SKM-1 treated with dmso at 0.1 percent for 144 hours (cell line): ENCODE results near the gene CHST7.
"Not testable (repeated sequence)": the region's sequence is repeated elsewhere in the genome, so short reads cannot be mapped to it uniquely, and the experiment has no call there.

Experiments
- DNase-seq: peaks from one replicate; lab custom pipeline; 2025; ENCODE audit not compliant: unreplicated experiment; lab: John Stamatoyannopoulos, UW

CHST7 gene

GRCh38 chrX:46573331-46573891 is at the start of gene CHST7:
CHST7 (plus strand) TSS chrX:46573765; CDS start chrX:46573932, 167 bp downstream.
- DNase-seq = peak; percentile 15

- not testable (repeated sequence) for DNase-seq
These were observed 44.9 kb upstream of the CHST7 start for GRCh38 chrX:46528640-46529039.

GRCh38 chrX:46529740-46530403 is 43.7 kb upstream of the CHST7 start:
- DNase-seq = not testable (repeated sequence)

- not testable (repeated sequence) for DNase-seq
These were observed 43.1 kb upstream of the CHST7 start for GRCh38 chrX:46530404-46530908.

DNA sequence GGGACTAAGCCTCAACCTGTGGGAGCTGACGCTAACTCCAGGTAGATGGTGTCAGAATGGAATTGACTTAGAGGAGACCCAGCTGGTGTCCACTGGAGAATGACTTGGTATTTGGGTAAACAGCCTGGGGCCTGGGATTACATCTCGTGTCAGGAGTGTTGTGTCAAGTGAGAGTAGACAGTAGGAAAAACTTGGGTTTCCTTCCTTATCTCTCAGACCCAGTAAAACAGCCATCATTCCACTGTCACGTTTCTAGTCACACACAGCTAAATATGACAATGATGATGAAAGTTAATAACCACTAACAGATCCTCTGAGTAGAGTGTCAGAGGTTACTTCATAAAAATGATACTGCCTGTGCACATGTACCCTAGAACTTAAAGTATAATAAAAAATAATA is 42.1 kb upstream of the CHST7 start:
- DNase-seq = no peak

GRCh38 chrX:46543441-46543840 is 30.1 kb upstream of the CHST7 start:
- no peak for DNase-seq

GRCh38 chrX:46544527-46544926 is 29.0 kb upstream of the CHST7 start:
- not testable (repeated sequence) for DNase-seq

- peak; percentile 75 for DNase-seq
These were observed 28.2 kb upstream of the CHST7 start, which contains the start of gene ZNF674 for GRCh38 chrX:46545111-46546005. ZNF674 (minus strand) TSS chrX:46545421; CDS start chrX:46542087, 3,334 bp downstream.

- DNase-seq = no peak
These were observed 25.7 kb upstream of the CHST7 start for GRCh38 chrX:46547857-46548256.

GRCh38 chrX:46549914-46550313 is 23.7 kb upstream of the CHST7 start:
- no peak for DNase-seq

GRCh38 chrX:46551494-46552128 is 22.0 kb upstream of the CHST7 start:
- DNase-seq = no peak

GRCh38 chrX:46553935-46554334 is 19.6 kb upstream of the CHST7 start:
- no peak for DNase-seq

DNA sequence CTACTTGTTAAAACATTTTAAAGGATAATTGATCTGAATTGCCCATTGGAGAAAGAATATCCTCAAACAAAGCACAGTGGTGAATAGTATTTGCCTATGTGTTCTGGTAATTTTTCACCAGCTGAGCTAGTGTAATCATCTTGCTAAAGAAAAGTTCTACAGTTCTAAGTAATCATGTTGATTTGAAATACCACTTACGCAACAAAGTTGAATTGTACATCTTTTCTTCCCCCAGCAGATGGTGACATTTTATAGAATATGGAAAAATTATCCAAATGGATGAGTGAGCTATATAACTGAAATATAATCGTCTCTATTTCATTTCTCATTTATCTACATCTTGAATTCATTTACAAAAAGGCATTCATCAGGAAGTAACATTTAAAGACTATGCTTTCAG is 18.6 kb upstream of the CHST7 start:
- DNase-seq = no peak

DNA sequence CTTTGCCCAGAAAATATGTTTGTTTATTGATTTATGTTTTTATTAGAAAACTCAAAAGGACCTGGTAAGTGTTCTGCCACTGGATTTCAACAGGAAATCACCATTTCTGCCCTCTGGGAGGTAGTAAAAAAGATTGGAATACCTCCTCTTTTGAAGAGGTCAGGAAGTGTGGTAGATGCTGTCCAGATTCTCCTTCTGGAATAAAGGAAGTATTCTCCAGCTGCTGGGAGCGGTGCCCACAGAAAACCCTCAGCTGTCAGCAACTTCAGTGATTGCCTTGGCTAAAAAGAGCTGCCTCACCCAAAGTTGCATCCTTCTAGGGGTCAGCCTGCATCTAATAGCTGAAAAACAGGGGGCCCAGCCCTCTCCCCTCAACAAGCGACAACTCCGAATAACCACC is 14.5 kb upstream of the CHST7 start:
- no peak for DNase-seq

DNA sequence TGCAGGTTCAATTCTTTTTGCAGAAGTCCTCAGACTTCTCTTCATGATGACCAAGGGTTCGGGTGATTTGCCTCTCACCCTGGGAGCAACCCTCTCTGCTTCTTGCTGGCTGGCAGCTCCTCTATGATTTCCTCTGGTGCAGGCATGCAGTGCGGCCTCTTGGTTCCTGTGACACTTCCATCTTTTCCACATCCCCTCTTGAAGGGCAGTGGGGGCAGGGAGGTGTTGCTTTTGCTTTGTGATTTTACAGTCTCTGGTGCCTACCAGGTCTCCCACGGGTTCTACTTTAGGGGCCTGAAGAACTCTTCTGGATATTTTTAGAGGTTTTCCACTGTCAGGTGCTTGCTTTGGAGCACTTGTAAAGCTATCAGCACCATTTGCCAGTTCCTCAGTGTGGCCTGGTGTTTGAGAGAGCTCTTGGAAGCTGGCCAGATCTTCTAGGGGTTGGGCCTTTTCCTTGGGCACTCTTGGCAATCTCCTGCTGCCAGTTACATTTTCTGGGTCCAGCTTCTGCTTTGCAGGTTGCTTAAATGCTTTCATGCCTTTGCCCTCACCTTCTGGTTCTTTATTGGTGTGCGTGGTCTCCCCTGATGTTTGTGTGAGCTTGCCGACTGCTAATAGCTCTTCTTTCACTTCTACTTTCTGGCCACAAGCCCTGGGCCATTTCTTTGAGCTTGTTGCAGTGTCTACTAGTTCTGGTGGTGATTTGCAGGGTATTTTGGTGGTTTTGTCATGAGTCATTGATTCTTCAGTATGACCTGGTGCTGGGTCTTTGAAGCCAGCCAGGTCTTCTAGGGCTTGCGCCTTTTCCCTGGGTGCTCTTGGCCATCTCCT is 11.5 kb upstream of the CHST7 start:
- peak; percentile 30 for DNase-seq

DNA sequence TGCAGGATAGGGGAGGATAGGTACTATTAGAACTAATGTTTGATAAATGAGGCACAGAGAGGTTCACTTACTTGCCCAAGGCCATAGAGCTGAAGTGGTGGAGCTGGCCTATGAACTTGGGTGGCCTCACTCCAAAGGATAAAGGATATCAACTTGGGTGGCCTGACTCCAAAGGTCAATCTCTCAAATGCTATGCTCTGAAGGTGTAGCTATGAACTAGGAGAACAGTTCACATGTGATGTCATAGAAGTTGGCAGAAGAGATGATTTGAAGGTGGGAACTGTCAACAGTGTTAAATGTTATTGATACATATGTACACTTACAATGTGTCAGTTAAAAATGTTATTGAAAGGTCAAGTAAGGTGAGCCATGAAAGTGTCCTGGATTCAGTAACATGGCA is 6.2 kb upstream of the CHST7 start:
- DNase-seq = no peak

DNA sequence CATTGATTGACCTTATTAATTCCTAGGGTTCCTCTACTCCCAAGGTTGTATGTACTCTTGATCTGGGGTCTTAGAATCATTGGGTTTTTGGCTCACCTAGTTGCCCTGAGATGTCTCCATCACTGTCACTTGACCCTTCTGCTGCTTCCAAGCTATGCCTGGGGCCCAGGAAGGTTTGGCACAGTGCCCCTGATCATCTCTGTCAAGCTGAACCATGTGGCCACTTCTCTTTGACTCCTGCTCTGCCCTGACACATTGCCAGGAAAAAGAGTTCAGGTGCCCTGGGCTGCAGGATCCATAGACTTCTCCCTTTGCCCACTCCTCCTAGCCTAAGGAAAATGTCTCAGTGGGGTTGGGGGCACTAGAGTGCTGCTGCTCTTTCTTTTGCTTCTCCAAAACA is 3.9 kb upstream of the CHST7 start:
- no peak for DNase-seq

DNA sequence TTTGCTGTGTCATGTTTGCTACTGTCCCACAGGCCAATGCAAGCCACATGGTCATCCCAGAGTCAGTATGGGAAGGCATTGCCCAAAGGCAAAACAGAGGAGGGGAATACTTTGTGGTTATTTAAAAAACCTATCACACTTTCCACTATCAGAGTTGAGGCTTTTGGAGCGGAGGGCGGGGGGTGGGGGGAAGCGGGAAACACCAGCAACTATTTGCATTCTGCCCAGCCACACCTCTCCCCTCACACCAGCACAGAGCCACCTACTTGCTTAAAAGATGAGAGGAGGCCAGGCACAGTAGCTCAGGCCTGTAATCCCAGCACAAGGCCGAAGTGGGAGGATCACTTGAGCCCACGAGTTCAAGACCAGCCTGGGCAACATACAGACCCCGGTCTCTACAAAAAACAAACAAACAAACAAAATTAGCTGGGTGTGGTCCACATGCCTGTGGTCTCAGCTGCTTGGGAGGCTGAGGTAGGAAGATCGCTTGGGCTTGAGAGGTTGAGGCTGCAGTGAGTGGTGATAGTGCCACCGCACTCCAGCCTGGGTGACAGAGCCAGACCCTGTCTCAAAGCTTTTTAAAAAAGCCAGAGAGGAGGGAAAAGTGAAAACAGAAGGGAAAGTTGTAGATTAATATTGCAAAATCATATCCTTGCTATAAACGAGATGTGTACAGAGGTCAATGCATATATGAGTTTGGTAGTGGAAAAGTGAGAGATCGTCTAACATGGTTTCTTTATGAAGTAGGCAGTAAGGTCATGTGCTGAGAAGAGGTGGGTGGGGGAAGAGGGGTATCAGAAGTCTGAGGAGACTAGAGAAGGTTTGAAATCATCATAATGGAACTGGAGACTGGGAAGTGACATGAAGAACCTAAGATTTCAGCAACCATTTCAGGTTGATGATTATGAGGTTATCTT is 1.9 kb upstream of the CHST7 start:
- no peak for DNase-seq

GRCh38 chrX:46572340-46572936 is 1.1 kb upstream of the CHST7 start:
- peak; percentile 2 for DNase-seq
